Jurkat, Clone E6-1 (cell line): Measurements from ENCODE around the gene NT5DC3.
"Not testable (repeated sequence)": the region's sequence is repeated elsewhere in the genome, so short reads cannot be mapped to it uniquely, and the experiment has no call there.

ENCODE experiments used
- DNase-seq: peaks from one replicate; pipeline ENCODE4 v3.0.0-alpha.2; 2011; ENCODE audit warnings: low read depth, low spot score
- H3K4me3 ChIP-seq: 2 replicates; pipeline ENCODE4 v1.5.1; 2011; ENCODE audit warnings: mild to moderate bottlenecking, low read length, control low read depth, moderate library complexity

NT5DC3 gene

DNA sequence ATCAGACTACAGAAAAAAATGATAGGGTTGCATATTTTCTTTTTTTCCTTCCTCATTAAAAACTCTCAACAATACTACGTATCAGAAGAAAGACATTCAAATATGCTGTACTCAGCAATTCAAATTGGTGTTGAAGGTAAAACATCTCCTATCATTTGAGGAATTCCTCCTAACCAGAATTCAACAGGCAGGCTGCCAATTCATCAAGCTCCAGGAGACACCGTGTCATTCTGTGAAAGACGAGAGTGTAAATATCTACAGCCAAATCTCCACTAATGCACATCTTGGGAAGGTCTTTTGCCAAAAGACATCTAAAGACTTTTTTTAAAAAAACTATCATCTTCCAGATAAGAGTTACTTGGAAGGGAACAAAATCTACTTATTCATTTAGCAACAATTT is 26.6 kb downstream of the NT5DC3 start:
- no peak overlapping the region for H3K4me3 ChIP-seq
- no peak for DNase-seq

DNA sequence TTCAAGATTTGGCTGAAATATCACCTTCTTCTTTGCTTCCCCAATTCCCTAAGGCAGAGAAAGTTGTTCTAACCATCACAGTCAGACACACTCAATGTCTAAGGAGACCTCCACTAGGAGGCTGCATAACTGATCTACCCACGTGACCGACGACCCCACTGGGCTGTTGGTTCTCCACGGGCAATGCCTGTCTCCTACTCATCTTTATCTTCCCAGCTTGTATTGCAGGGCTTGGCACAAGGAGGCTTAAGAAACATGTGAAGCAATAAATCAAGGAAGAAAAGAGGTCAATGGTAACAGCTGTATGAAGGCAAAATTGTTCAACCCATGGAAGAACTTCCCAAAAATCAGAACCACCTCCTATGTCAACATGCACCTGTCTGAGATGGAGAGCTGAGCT is 27.1 kb downstream of the NT5DC3 start:
- no peak overlapping the region for H3K4me3 ChIP-seq
- no peak for DNase-seq

DNA sequence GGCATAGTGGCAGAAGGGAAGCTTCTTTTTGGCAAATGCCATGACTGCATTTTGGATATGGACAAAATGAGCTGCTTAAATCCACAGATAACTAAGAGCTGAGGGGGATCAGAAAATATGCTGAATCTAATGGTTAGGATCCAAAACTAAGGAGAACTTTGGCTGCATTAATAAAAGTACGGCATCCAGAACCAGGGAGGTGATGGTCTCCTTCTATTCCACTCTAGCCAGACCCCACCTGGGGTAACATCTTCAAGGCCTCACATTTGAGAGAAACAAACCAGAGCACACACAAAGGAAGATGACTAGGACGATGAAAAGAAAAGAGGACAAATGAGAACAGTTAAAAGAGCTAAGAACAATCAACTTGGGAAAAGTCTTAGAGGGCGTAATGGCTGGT is 27.6 kb downstream of the NT5DC3 start:
- H3K4me3 ChIP-seq, result no peak overlapping the region
- no peak for DNase-seq

DNA sequence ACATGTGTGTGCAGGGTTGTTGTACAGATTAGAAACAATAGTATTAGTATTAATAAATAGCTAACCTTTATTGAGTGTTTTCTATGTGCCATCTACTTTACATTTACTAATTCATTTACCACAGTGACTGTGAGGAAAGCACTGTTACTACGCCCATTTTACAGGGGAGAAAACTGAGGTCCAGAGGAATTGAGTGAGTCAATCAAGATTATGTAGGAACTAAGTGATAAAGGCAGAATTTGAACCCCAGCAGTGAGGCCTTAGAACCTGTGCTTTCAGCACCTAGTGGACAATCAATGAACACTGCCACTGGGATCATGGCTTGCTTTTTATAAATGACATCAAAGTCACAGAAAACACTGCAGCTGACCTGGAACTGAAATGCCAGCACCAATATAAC is 28.2 kb downstream of the NT5DC3 start:
- no peak for DNase-seq
- H3K4me3 ChIP-seq, result no peak overlapping the region

DNA sequence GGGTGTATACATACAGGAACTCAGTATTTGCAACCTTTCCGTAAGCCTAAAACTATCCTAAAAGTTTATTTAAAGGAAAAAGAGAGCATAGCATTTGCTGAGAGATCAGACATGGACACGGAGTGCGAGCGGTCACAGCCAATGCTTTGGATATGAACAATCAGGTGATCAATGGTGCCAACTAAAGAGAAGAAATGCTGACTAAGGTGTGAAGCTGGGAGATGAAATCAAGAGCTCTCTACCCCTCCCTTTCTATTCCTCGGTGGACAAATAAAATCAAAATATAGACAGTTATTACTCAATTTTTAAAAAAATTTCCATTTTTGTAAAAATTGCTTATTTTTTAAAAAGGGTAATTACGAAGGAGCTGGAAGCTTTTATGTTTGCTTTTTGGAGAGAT is 29.2 kb downstream of the NT5DC3 start:
- no peak overlapping the region for H3K4me3 ChIP-seq
- DNase-seq, result no peak

DNA sequence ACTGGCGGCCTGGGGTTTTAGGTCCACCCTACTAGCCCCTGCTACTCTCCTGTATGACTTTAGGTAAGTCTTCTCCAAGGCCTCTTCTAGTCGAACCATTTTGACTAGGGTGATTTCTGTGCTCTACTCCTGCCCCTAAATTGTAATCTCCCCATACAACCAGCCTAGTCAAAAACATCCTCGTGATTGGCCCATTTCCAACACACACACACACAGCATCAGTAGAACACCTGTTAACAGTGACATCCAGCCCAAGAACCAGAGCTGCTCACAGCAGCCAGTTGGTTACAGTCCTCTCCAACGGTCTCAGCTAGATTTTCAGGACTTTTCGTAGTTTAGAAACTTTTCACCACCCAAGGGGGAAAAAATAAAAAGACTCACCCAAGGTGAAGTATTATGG is 30.9 kb downstream of the NT5DC3 start:
- no peak overlapping the region for H3K4me3 ChIP-seq
- no peak for DNase-seq

DNA sequence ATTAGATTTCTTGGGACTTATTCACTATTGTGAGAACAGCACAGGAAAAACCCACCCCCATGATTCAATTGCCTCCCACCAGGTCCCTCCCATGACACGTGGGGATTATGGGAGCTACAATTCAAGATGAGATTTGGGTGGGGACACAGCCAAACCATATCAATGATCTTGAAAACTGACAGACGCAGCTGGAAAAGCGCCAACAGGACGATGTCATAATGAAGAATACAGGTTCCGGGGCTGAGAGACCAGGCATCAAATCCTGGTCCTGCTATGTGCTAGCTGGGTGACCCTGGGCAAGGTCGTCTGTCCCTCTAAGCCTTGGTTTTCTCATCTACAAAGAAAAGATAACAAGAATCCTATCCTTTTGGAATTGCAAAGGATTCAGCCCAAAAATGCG is 31.4 kb downstream of the NT5DC3 start:
- not testable (repeated sequence) for H3K4me3 ChIP-seq, DNase-seq

DNA sequence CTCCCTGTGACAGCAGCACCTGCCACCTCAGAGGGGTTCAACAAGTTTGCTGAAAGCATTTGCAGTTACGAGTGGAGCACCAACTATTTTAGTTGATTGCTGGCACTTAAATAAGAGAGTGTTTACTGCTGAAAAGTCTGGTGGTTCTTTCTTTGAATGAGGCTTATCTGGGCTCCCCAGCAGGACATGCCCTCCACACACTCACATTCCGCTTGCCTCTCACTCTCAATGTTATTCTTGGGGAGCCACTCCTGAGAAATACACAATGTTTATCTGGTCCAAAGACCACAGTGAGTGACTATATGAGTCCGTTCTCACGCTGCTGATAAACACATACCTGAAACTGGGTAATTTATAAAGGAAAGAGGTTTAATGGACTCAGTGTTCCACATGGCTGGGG is 31.9 kb downstream of the NT5DC3 start:
- H3K4me3 ChIP-seq, result no peak overlapping the region
- DNase-seq, result no peak

DNA sequence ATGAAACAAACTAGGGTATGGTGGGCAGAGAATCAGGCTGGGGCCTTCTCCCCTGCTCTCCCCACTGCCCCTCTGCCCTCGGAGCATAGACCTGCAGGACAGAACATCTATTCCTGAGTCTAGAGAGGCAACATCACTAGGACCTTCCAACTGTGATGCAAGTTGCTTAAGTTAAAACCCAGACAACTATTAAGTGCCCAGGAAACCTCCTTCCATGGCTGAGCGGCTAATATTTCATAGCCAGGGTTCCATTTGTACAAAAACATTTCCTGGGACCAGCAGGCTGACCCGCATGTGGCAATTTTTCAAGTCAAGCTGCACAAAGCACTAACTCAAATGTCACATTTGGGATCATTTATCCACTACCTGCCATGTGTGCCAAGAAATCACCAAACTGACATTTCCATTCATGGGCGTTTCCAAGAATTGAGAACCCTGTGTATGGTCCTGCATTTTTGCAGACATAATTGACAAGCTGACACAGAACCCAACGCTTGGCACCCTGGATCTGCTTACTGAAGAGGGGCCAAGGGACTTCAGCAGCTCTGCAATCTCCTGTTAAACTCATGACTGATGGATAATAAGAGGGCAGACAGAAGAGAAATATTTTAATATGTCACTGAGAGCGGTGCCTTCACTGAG is 32.7 kb downstream of the NT5DC3 start:
- no peak for DNase-seq
- H3K4me3 ChIP-seq, result no peak overlapping the region

DNA sequence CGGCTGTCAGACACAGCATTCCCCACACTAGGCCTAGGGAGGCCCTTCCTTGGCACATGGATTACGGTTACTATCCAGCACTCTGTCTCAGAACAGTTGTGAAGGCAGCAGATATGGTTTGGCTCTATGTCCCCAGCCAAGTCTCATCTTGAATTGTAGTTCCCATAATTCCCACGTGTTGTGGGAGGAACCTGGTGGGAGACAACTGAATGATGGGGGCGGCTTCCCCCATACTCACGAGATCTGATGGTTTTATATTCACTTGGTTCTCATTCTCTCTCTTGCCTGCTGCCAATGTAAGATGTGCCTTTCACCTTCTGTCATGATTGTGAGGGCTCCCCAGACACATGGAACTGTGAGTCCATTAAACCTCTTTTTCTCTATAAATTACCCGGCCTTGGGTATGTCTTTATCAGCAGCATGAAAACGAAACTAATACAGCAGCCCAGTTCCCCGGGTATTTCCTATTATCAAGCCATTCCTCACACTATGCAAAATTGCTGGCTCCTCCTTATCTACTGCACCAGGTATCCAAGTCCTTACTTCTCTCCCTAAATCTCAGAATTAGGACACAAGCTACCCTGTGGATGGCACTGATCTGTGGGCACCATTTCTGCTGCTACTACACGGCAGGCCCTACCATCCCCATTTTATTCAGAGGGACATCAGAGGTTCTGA is 33.3 kb downstream of the NT5DC3 start:
- no peak for DNase-seq
- no peak overlapping the region for H3K4me3 ChIP-seq

DNA sequence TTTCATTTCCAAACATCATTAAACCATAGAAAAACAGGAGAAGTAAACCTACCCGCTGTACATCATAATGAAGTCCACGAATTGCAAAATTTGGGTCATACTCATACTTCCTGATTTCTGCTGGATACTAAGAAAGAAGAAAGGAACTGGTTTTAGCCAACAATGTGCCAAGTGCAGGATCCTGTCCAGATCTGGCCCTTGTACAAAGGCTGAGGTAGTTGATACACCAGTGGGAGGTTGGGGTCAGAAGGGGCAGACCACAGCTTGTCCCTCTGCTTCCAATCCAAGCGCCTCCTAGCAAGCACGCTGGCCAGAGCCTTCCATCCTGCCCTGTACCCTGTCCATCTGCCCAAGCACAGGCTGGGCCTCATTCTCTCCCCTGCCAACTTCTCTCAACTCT is 34.2 kb downstream of the NT5DC3 start:
- DNase-seq, result no peak
- H3K4me3 ChIP-seq, result no peak overlapping the region

DNA sequence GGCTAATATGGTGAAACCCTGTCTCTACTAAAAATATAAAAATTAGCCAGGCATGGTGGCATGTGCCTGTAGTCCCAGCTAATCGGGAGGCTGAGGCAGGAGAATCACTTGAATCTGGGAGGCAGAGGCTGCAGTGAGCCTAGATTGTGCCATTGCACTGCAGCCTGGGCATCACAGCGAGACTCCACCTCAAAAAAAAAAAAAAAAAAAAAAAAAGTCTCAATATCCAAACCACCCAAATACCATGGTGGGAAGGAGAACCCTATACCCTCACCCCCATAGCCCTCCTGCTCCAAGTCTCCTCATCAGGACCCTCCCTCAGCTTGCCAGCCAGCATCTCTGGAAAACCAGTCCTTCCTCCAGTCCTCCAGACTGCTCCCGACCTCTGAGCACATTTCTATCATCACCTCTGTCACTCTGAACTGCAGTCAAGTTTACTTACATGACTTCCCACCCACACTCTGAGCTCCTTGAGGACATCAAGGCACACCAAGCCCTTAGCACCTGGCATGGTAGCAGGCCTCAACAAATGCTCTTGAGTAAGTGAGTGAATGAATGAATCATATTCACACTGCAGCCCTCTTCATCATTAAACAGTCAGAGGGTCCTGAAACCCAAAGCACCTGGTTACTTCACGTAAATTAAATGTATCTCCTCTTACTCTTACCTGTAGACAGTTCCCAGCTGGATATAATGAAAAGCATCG is 35.2 kb downstream of the NT5DC3 start:
- no peak overlapping the region for H3K4me3 ChIP-seq
- DNase-seq, result no peak

DNA sequence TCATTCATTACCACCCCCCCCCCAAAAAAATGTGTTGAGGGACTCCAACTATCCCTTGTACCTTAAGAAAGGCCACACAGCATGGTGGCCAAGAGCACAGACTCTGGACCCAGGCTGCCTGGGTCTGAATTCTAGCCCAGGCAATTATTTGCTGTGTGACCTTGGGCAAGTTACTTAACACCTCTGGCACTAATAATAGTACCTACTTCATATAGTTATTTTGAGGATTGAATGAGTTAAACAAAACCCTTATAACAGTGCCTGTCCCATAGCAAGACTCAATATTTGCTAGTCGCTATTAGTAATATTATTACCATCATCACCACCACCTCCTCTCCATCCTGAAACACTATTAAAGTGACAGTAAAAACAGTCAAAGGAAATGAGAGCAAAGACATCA is 37.2 kb downstream of the NT5DC3 start:
- H3K4me3 ChIP-seq, result no peak overlapping the region
- DNase-seq, result no peak

DNA sequence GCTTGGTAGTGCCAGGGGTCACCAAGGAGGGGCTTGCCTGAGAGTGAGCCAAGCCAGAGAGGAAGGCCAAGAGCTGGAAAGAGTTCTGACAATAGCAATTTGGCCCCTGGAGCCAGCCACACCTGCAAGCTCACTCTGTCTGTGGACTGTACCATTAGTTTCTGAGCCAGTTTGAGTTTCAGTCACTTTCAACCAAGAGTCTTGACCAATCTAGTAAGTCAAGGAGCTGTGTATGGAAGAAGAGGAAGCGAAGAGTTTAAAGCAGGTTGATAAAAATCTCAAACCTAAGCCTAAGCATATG is 38.5 kb downstream of the NT5DC3 start:
- DNase-seq, result no peak
- no peak overlapping the region for H3K4me3 ChIP-seq

DNA sequence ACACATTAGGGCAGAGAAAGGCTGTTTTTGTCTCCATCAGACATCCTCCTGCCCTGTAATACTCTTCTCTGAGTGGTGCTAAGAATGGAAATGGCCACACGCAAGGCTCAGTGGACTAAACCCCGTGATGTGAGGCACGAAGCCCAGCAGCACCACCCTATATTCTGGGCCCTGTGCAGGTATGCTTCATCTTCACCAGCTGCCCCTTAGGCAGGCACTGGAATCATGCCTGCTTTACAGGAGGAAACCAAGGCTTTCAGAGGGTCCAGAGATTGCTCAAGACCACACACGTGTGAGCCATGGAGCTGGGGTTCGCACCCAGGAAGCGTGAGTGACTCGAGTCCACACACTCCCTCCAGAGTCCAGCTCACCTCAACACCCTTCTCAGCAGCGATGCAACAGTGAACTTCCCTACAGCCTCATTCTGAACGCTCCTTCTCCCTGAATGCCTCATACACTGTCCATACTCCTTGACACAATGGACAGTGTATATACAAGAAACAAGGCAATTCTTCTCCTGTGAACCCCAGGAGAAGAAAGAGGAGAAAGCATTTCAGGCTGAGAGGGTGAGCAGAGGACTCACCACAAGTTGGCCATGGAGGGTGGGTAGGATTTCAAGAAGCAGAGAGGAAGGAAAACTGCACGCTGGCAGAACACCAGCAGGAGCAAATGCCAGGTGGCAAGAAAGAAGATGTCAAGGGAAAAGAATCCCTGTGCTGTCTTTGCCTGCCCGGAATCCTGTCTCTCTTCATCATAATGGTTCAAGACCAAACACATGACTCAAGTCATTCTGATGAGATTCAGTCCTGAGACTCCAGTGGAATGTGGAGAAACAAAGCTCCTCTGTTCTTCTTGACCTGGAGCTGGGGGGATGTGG is 39.1 kb downstream of the NT5DC3 start:
- DNase-seq, result no peak
- H3K4me3 ChIP-seq, result no peak overlapping the region

DNA sequence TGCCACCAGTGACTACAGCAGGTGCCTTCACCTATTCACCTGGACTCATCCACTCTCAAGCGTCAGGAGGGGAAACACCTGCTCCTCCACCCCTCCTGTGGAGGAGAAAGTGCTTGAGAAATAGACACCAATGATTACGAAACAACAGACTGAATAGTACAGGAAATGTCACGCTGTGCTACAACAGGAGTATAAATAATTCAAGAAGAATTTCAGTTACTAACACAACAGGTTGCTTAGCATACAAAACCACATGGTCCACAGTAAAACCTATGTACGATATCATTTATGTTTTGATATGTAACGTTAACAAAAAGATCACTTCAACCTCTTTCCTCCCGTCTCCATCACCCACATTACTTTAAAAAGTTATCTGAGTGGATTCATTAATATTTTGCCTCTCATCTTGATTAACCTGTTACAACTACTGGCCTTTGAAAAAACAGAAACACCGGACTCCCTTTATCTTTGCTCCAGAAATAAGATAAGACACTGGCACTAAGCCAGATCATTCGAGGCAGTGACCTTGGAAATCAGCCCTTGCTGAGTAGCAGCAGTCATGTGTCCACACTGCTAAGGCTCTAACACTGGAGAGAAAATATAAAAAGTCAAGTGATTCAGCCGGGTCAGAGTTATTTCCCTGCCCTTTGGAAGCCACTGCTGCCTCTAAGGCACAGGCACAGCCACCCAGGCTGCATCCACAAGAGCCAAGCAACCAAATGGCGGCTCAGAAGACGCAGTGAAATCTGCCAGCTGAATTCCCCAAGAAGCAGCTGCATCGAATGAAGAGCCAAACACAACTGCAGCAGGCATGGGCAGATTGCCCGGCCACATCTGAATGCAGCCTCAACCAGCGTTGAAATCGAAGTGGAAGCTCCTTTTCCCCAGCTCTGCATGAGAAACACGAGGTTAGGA is 40.9 kb downstream of the NT5DC3 start:
- peak; percentile 72 for DNase-seq
- no peak overlapping the region for H3K4me3 ChIP-seq

DNA sequence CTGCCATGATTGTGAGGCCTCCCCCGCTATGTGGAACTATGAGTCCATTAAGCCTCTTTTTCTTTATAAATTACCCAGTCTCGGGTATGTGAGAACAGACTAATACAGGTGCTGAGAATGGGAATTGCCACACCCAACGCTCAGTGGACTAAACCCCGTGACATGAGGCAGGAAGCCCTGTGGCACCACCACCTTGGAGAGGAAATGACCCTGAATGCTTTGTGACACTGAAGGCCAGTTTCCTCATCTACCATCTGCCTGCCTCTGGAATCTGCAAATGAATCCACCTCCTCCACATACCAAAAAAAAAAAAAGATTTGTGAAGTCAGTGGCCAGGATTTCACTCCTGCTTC is 41.6 kb downstream of the NT5DC3 start:
- DNase-seq, result peak; percentile 30
- no peak overlapping the region for H3K4me3 ChIP-seq

DNA sequence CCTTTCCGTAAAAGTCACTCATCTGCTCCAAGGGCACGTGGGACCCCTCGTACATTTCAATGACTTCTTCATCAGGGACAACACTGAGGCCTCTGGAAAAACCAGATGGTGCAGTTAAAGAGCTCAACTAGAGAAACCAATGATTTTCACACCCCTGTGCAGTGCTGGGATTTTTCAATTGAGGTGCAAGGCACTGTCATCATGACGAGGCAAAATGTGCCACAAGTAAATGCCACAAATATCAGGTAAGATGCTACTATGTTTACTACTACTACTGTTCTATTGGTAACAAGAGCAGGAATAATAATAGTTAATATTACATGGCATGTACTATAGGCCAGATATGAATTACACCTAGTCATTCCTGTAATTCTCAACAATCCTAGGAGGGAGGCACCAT is 42.4 kb downstream of the NT5DC3 start:
- DNase-seq, result no peak
- no peak overlapping the region for H3K4me3 ChIP-seq
